ENCODE measurements around the gene APBB1IP.
A peak's percentile ranks its signal among the peaks of the same experiment; 100 is the strongest.

APBB1IP gene

GRCh38 chr10:26543567-26544306, 105.6 kb downstream of the APBB1IP start:
- intact Hi-C loops (cut with DNase I; ENCODE audit: low total_unique reads) = no loop called here
- no peak overlapping the region for H3K27ac ChIP-seq
- no peak for TF ChIP-seq CTCF (IDR thresholded peaks at IDR 0.05)

GRCh38 chr10:26544932-26545331, 106.8 kb downstream of the APBB1IP start:
- H3K27me3 ChIP-seq = no peaks in the 10 kb centered on the region
- peaks cover 0 to 1% (median 0%) of the 10 kb centered on the region in 3 donors for H3K9me3 ChIP-seq
- no peak overlapping the region for H3K4me3 ChIP-seq
- no peak for TF ChIP-seq CTCF (IDR thresholded peaks at IDR 0.05)
- H3K4me1 ChIP-seq = no peaks in the 10 kb centered on the region
- no peak overlapping the region for H3K27ac ChIP-seq
- intact Hi-C loops (cut with DNase I; ENCODE audit: low total_unique reads) = no loop called here
- H3K36me3 ChIP-seq = no peaks in the 10 kb centered on the region
- DNase-seq = no peak

More at GRCh38 chr10:26543567-26544306, 105.6 kb downstream of the APBB1IP start:
- no peak overlapping the region for H3K4me3 ChIP-seq
- H3K36me3 ChIP-seq = no peaks in the 10 kb centered on the region
- no peaks in the 10 kb centered on the region for H3K4me1 ChIP-seq
- no peaks in the 10 kb centered on the region for H3K27me3 ChIP-seq
- no peaks in the 10 kb centered on the region for H3K9me3 ChIP-seq
- no peak for DNase-seq

- H3K27ac ChIP-seq = no peak overlapping the region
- H3K27me3 ChIP-seq = no peaks in the 10 kb centered on the region
- no peak for TF ChIP-seq CTCF (IDR thresholded peaks at IDR 0.05)
- no peak overlapping the region for H3K4me3 ChIP-seq
- H3K36me3 ChIP-seq = peaks cover 0 to 5% (median 0%) of the 10 kb centered on the region in 3 donors
- H3K4me1 ChIP-seq = no peaks in the 10 kb centered on the region
- peaks cover 0 to 10% (median 8%) of the 10 kb centered on the region in 3 donors for H3K9me3 ChIP-seq
- DNase-seq = no peak
- intact Hi-C loops (cut with DNase I; ENCODE audit: low total_unique reads) = no loop called here
Observed at GRCh38 chr10:26550774-26551526, 112.8 kb downstream of the APBB1IP start.

GRCh38 chr10:26554246-26554645, 116.1 kb downstream of the APBB1IP start:
- no peak for TF ChIP-seq CTCF (IDR thresholded peaks at IDR 0.05)
- intact Hi-C loops (cut with DNase I; ENCODE audit: low total_unique reads) = loop anchor here (2.0 kb wide), 1 partner anchor 219 kb away; no protein-coding TSS in a partner anchor
- H3K27ac ChIP-seq = no peak overlapping the region
- no peaks in the 10 kb centered on the region for H3K27me3 ChIP-seq
- no peak for DNase-seq
- H3K36me3 ChIP-seq = peaks cover 0 to 5% (median 0%) of the 10 kb centered on the region in 3 donors
- peaks cover 0 to 7% (median 0%) of the 10 kb centered on the region in 4 donors for H3K4me1 ChIP-seq
- no peak overlapping the region for H3K4me3 ChIP-seq
- H3K9me3 ChIP-seq = peaks cover 0 to 10% (median 8%) of the 10 kb centered on the region in 3 donors

GRCh38 chr10:26555719-26556368, 117.7 kb downstream of the APBB1IP start:
- intact Hi-C loops (cut with DNase I; ENCODE audit: low total_unique reads) = loop anchor here (2.0 kb wide), 1 partner anchor 221 kb away; no protein-coding TSS in a partner anchor
- Histone ChIP-seq H3K27me3 (no peaks in the 10 kb centered on the region), H3K36me3 (peaks cover 0 to 4% (median 0%) of the 10 kb centered on the region in 3 donors), H3K27ac (no peak overlapping the region), H3K9me3 (peaks cover 0 to 5% (median 4%) of the 10 kb centered on the region in 3 donors), H3K4me3 (no peak overlapping the region), H3K4me1 (peaks cover 0 to 7% (median 0%) of the 10 kb centered on the region in 4 donors)
- peak; percentile 75 to 89 for DNase-seq
- no peak for TF ChIP-seq CTCF (IDR thresholded peaks at IDR 0.05)
